Effector CD4-positive, alpha-beta T cell (primary cell): Measurements from ENCODE around the gene OGFR.

Experiments
- DNase-seq: peaks from one replicate; pipeline ENCODE4 v3.0.0-alpha.2; 2020

Gene OGFR

DNA sequence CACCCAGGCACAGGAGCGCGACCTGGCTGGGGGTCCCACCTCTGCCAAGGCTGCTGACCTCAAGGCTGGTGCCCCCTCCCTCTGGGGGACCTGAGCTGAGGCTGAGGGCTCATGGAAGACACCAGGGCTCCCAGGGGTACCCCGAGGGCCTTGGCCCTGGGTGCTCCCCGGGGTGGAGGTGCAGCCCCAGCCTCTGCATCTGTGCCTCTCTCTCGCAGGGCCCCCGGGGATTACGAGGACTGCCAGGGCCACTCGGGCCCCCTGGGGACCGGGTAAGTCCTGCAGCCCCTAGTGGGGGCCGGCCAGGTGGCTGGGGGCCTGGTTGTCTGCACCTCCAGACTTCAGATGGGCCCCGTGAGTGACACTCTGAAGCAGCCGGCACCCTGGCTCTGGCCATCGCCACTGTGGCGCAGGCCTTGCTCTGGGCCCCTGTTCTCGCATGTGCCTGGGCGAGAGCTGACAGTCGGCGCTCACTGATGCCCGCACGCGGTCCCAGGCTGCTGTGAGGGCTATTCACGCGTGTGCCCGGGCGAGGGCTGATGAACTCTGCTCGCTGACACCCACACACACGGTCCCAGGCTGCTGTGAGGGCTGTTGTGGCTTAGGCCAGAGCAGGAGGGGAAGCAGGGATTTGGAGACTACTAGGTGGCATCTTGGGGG, 21.5 kb downstream of the OGFR start:
- no peak for DNase-seq

DNA sequence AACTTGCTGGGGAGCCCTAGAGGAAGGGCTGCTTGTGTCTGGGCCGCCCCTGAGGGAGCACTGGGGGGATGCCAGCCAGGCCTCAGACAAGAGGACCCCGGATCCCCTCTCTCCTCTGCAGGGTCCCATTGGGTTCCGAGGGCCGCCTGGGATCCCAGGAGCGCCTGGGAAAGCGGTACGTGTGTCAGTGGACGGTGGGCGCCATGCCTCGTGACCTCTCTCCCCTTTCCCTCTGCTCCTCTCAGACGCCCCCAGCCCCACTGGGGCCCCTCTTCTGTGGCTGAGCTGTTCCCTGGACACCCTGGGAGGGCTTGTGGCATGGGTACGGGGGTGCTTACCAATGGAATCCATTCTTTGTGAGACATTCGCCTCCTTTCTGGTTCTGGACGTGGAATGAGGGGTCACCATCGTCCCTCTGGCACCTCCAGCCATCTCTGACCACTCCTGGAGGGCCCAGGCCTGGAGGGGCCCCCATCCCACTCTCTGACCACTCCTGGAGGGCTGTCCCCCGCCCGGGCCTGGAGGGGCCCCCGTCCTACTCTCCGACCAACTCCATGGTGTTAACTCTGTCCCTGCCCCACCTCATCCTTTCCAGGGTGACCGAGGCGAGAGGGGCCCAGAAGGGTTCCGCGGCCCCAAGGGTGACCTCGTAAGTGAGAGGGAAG, 22.1 kb downstream of the OGFR start:
- DNase-seq, result no peak

DNA sequence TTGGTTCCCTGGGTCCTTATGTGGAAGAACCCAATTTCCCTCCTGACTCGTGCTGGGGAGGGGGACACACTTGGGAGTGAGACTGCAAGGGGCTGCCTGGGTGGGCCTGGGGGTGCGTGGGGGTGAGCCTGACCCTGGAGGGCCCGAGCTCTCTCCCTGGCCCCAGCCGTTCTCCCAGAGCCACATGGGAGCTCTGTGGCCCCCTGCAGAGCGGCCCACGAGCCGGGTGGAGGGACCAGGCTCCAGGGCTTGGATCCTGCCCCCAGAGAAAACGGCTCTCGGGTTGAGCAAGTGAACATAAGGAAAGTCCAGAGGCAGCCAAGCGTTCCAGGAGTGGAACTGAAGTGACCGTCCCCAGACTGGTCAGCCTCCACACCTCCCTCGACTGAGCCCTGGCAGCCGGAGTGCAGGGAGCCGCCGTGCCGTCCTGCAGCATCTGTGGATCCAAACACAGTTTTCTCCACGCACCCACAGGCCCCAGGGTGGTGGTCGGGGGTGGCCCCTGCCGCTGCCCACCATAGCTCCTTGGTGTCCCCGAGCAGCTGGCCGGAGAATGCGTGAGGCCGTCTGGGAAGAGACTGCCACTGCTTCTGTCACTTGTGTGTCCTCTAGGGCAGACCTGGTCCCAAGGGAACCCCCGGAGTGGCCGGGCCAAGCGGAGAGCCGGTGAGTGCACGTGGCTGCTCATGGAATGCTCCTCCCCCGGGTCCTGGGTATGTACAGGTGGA, 22.8 kb downstream of the OGFR start:
- DNase-seq, result no peak

DNA sequence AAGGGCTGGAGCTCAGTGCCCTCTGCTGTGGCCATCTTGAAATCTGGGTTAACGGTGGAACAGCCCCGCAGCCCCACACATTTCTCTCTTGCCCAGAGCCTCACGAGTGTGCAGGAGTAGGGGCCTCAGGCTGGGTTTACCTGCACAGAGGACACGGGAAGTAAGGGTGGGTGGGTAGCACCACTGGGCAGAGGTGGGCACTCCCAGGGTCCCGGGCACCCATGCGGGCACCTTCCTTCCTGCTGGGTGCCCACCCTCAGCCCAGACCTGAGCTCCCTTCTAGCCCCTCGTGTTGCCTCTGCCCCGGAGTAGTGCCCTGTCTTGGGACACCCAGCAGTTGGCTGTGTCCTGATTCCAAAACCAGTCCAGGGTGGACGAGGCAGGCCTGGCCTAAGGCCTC, 23.4 kb downstream of the OGFR start:
- no peak for DNase-seq

DNA sequence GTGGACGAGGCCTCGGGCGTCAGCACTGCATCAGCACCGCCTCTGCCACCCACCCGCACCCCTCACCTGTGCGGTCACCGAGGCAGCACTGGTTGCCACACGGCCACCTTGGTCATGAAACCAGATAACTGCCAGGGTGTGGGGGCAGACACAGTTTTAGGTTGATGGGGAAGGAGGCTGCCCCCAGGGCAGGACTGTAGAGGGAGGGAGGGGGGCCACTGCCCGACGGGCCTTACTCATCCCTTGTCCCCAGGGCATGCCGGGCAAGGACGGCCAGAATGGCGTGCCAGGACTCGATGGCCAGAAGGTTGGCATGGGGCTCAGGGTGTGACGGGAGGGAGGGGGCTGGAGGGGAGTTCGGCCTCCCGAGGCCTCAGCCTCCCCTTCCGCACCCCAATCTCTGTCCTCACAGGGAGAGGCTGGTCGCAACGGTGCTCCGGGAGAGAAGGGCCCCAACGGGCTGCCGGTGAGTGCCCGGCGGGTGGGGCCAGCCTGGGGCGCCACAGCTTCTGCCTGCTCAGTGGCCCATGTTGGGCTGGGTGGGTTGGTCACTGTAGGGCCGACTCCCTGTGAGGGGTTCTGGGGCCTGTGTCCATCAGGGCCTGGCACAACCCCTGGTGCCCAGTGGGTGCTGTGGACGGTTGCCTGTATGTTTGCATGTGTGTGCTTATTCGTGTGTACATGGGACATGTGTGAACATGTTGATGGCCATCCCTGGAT, 24.0 kb downstream of the OGFR start:
- no peak for DNase-seq

DNA sequence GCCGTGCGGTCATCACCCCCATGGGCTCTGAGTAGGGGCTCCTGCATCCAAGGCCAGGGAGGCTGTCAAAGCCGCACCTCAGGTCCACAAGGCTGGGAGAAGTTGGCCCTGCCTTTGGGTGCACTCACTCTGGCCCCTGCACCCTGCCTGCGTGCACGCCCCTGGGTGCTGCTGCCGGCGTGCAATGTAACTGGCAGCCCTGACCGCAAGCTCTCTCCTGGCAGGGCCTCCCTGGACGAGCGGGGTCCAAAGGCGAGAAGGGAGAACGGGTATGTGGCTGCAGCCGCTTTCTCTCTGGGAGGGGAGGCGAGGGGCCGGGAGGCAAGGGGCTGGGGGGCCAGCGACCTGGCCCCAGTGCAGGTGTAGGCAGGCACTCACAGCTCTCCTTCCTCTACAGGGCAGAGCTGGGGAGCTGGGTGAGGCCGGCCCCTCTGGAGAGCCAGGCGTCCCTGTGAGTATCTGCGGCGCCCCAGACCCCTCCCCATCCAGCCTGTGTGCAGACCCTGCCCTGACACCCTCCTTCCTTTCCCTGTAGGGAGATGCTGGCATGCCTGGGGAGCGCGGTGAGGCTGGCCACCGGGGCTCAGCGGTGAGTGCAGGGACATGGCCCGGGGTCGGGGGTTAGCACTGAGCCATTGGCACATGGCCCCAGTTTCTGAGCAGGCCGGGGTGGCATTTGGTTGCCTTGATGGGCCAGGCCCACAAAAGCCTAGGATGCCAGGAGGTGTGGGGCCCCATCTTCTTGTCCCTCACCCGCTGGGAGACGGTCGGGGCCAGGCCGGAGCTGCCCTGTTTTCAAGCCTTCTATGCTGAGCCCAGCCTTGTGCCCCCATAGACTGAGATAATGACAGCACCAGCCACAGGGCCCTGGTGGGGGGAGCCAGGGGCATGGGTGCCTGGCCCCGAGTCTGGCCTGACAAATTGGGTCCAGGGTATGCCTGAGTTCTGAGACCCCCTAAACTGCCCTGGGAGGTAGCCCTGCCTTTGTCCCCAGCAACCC, 24.9 kb downstream of the OGFR start:
- no peak for DNase-seq

DNA sequence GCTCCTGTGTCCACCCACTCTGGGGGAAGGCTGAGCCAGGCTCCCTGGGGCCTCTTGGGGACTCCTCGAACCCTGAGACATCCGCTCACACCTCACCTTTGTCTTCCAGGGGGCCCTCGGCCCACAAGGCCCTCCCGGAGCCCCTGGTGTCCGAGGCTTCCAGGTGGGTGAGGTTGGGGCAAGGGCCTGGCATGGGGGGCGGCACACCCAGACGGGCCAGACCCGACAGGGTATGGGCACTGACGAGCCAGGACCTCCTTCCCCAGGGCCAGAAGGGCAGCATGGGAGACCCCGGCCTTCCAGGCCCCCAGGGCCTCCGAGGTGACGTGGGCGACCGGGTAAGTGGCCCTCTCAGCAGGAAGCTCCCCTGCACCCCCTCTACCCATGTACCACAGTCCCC, 25.6 kb downstream of the OGFR start:
- no peak for DNase-seq

DNA sequence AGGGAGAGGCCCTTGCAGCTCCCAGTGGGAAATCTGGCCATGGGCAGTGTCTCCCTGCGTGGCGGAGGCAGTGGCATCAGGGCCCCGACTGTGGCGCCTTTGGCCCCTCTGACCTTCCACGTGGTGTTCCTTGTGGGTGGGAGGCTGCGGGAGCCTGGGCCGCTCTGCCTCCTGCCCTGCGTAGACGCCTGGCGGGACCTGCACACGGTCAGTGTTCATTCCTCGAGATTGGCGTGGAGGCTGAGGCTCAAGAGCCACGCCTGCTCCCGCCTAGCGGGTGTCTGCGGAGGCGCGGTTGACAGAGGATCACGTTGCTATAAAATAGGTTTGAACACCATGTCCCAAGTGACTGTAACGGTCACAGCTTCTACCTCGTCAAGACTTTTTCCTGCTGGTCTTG, 26.2 kb downstream of the OGFR start:
- no peak for DNase-seq

DNA sequence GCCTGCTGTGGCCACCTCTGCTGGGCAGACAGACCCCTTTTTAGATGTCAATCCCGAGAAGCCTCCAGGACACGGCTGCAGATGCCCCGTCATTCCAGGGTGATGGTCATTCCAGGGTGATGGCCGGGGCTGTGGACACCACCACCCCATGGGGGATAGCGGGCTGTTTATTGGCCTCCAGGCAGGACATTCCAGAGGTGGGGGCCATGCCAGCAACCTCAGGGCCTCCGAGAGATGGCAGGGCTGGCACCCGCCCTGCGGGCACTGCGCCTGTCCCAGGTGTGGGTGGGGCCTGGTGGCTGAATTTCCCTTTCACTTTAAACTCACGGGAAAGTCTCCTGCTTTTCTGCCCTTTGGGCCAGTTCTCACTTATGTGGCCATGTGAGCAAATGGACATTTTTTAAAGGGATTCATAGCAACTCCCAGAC, 26.7 kb downstream of the OGFR start:
- no peak for DNase-seq

DNA sequence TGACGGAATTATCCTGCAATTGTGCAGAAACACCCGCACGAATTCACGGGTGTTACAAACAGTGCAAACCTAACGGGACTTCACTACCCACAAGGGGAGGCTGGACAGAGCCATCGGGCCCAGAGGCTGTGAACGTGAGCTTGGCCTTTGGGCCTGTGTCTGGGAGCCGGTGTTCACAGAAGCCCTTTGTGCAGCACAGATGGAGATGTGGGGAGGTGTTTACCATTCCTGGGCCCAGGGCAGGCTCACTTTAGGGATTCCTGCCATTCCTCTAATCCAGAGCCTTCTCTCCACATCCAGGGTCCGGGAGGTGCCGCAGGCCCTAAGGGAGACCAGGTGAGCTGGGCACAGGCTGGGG, 27.2 kb downstream of the OGFR start:
- DNase-seq, result no peak

DNA sequence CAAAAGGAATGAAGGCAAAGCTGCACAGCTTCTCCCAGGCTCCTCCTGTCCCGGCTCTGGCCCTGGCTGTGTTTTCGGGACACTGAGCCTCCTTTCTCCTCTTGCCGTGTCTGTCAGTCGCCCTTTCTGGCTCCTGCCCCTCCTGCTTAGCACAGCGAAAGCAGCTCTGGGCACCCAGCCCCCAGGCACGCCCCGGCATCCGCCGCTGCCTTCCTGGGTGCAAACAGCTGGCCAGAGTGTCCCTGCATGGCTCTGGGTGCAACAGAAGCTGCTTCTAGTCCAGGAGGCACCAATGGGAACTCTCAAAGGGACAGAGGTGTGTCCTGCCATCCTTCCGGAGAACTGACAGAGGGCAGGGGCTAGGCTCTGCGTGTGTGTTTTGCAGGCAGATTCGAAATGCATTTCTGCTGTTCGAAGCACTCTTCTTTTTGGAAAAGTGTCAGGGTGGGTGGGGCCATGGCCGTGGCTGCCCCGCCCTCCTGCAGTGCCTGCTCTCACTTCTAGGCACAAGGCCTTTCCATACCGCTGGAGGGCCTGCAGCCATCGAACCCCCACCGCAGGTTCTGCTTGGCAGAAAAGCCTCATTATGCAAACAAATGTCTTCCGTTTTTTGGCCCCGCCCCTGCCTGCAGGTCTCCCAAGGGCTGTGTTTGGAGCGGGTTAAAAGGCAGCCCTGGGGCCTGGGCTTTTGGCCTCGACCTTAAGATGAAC, 27.7 kb downstream of the OGFR start:
- no peak for DNase-seq

DNA sequence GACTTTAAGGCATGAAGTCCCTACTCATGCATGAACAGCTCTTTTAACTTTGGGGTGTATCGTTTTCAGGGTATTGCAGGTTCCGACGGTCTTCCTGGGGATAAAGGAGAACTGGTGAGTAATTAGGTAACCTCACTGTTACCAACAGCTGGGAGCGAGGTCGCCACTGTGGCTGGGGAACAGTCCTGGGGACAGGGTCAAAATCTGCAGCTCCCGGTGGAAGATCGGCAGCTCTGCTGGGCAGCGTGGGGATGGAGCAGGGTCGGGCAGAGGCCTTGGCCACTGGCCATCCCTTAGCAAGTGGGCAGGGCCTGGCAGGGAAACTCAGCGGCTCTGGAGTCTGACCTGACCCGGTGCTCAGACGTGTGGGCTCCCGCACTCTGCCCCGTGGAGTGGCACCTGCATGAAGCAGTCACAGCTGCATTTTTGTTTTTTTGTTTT, 28.3 kb downstream of the OGFR start:
- DNase-seq, result no peak

DNA sequence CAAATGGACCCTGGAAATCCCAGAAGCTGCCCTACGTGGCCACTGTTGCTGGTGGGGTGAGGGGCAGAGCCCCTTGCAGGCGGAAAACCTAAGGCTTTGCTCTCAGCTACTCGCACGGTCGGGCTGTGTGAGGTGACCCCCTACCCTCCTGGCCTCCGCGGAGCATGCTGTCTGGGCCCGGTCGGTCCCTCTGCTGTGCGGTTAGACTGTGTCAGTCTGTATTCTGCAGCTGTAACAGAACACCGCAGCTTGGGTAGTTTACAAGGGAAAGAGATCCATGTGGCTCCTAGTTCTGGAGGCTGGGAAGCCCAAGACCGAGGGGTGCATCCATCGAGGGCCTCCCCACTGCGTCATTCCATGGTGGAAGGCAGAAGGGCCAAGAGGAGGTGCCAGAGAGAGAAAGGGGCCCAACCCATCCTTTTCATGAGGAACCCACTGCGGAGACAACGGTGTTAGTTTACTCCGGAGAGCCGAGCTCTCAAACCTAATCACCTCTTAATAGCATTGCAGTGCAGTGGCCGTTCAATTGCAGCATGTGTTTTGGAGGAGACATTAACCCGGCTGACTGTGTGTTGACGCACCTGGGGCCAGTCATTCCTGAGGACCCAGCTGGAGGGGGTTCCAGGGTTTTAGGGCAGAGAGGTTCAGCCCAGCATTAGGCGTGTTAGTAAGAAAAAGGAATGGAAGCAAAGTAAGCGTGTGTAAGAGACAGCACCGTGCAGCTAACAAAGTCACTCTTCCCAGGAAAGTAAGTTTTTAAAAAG, 30.5 kb downstream of the OGFR start:
- DNase-seq, result no peak

DNA sequence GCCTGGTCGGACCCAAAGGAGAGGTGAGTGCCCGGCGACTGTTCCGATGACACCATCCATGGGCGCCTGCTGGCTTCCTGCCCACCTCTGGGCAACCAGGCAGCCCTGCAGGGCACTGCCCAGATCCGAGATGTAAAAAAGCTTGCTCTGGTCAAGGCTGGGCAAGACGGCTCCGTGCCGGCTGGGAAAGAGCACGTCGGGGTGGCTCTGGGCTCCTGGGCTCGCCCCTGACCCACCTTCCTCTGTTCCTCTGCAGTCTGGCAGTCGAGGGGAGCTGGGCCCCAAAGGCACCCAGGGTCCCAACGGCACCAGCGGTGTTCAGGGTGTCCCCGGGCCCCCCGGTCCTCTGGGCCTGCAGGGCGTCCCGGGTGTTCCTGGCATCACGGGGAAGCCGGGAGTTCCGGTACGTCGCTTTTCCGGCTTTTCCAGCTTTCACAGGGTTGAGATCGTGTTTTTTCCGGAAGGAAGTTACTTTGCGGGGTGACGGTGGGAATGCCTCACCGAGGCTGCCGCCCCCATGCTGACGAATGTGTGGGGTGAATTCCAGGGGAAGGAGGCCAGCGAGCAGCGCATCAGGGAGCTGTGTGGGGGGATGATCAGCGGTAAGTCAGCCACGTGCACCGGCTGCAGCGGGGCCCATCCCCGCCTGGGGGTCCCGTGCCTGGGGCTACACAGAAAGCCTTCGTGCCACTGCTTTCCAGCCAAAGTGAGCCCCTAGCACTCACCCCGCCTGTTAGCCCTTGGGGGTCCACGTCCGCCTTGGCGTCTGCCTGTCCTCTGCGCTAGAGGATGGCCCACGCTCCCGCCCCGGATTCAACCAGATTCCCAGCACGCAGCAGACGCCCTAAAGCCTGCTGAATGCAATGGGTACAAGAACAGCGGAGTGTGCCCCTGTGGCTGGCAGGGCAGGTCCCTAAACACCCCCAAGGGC, 31.6 kb downstream of the OGFR start:
- DNase-seq, result no peak

DNA sequence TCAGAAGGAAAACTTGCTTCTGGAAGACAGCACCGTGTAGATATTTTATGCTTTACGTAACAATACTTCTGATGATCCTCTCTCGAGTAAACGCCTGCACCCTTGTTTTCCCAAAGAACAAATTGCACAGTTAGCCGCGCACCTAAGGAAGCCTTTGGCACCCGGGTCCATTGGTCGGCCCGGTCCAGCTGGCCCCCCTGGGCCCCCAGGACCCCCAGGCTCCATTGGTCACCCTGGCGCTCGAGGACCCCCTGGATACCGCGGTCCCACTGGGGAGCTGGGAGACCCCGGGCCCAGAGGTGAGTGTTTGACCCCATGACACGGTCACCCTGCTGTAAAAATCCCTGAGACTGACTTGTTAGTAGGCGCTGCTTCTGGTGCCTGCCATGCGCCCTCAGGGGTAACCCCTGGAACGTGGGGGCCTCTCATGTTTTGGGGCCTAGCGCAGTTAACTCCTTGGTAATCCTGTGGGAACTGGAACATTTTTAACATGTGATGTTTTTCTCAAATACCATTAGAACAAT, 32.4 kb downstream of the OGFR start:
- DNase-seq, result no peak

DNA sequence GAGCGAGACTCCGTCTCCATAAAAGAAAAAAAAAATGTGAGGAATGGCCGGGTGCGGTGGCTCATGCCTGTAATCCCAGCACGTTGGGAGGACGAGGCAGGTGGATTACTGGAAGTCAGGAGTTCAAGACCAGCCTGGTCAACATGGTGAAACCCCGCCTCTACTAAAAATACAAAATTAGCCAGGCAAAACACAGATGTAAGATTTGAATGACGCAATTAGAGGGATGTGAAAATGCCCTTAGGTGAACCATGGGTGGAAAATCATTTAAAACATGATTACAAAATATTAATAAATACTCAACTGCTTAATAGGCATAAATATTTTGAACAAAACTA, 33.1 kb downstream of the OGFR start:
- no peak for DNase-seq

DNA sequence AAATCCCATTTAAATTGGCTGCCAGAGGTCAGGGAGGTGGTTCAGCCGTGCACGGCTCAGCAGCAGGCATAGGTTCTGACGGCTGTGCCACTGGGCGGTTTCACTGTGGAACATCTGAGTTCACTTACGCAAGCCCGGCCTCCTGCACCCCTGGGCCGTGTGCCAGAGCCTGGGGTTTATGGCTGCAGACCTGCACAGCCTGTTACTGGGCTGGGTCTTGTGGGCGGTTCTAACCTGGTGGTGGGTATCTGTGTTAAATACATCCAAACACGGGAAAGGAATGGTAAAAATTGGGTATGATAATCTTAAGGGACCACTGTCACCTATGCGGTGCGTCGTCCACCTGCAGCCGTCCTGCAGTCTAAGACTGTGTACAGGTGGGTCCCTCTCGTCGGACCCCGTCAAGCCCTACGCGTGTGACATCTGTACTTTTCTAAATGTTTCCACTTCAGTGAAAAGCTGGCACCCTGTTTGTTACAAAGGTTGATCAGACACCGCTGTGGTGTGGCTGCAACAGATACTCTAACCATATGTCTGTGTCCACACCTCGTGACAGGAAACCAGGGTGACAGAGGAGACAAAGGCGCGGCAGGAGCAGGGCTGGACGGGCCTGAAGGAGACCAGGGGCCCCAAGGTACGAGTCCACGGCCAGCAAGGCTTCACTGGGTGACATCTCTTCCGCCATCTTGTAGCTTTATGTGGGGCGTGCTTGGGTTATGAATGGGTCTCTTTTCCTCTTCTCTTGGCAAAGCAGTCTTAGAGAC, 33.7 kb downstream of the OGFR start:
- DNase-seq, result no peak

DNA sequence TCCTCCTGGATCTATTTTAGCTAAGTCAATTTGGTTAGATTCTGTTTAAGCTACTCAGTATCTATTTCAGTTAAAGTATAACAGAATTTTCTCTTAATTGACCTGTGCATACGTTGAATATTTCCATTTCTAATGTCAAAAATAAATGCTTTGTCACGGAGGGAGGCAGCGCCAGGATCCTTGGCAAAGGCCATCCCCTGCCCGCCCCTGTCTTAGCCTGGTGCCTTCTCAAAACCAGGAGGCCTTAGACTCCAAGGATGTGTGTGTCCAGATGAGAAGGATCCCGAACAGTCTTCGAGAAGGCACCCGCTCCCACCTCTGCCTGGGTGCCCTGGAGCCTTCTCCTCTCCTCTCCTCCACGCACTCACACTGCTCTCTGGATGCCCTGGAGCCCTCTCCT, 34.6 kb downstream of the OGFR start:
- DNase-seq, result no peak

DNA sequence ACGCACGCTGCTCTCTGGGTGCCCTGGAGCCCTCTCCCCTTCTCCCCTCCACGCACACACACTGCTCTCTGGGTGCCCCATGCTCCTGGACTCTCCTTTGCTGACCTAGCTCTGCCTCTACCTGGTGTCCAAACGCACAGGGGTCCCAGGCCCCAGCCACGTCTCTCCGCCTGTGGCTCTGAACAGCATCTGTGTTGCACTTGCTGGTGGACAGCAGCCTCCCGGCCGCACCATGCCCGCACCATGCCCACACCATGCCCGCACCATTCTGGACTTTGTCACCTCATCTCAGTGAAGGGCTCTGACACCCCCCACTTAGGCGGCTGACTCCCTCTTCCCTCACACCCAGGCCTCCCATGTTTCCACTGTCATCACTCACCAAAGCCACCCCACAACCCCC, 35.2 kb downstream of the OGFR start:
- DNase-seq, result no peak
